HFF-Myc (cell line): ENCODE measurements around the gene PABPC4L.

Experiments used
- DNase-seq: peaks from one replicate; pipeline ENCODE4 v3.0.0-alpha.2; 2011; ENCODE audit warnings: low read depth; ENCODE audit errors: extremely low read depth
- H3K4me3 ChIP-seq: replicated peaks from 2 replicates; pipeline ENCODE4 v1.5.1; 2011; ENCODE audit warnings: low read depth, mild to moderate bottlenecking, control low read depth, low read length
- CTCF ChIP-seq: IDR thresholded peaks from 2 replicates; pipeline ENCODE4 v1.5.1; 2012; ENCODE audit warnings: mild to moderate bottlenecking, low read depth, low read length, control low read depth; ENCODE audit errors: missing control alignments

PABPC4L gene

GRCh38 chr4:134154097-134154496 is 47.5 kb downstream of the PABPC4L start:
- H3K4me3 ChIP-seq = no peak overlapping the region
- DNase-seq = no peak
- no peak for TF ChIP-seq CTCF

DNA sequence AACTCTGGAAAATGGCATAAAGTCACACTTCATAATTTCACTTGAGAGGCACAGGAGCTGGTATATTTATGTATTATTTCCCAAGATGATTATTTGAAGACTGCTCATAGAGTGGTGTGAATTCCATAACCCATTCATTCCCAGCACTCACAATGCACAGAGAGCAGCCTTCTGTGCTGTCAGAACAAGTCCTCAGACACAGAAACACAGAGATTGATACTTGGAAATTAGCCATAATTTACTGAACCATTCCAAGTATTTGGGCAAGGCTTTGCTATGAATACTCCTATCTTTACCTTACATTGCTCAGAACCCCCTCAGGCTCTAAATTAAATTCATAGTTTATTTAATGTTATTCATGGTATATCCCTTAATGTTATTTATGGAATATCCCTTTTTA is 53.6 kb downstream of the PABPC4L start:
- DNase-seq = no peak
- TF ChIP-seq CTCF = no peak
- no peak overlapping the region for H3K4me3 ChIP-seq
